Measurements from ENCODE around the gene NQO1.
"Not testable (repeated sequence)": the region's sequence is repeated elsewhere in the genome, so short reads cannot be mapped to it uniquely, and the experiment has no call there.

Gene NQO1

DNA sequence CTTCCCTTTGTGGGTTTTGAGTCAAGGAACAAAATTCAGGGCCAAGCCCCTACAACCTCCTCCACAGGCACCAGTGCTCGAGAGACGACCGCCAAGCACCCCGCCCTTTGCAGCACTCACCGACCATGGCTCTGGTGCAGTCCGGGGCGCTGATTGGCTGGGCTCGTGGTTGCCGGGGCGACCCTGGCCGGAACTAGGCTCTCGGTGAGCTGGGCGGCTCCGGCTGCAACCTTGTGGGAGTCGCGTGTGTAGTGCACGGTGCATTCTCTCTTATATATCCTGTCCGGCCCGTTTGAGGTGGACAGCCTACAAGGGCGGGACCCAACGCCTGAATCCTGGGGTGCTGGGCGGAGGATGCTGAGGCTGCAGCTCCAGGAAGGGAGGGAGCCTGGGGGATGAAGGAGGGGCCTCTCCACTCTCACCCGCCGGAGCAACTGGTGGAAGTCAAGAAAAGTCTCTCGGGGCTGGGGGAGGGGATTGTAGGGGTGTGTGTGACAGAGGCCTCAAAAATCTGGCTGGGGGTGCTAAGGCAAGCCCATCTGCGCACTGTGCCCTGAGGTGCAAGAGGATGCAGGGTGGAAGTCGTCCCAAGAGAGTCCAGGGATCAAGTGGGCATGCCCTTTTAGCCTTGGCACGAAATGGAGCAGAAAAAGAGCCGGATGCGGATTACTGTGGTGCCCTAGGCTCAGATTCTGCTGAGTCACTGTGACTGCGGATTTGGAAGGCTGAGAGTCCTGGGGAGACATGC is at the start of gene NQO1:
Gene NQO1, minus strand, starts transcription at position 248 of the 748 bp plus-strand sequence. Its CDS starts 121 bp downstream, at position 127.
- DNase-seq = peak; percentile 100

DNA sequence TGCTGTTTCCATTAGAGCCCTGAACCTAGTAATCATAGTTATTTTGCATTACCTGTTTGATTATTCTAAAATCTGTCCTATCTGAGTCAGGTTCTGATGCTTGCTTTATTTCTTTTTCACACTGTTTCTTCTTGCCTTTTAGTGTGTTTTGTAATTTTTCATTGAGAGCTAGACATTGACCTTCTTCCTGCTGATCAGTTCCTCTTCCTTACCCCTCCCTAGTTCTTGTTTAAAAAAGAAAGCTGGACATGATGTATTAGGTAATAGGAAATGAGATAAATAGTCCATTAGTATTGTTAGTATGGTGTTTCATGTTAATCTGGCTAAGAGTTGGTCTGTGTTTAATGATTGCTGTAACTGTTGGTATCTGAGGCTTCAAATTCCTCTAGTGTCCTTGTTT is 49.2 kb upstream of the NQO1 start:
- no peak for DNase-seq

GRCh38 chr16:69773260-69773947 is 47.0 kb upstream of the NQO1 start:
- no peak for DNase-seq

GRCh38 chr16:69771651-69771967 is 45.2 kb upstream of the NQO1 start:
- no peak for DNase-seq

- no peak for DNase-seq
Observed at GRCh38 chr16:69769404-69769803, 43.0 kb upstream of the NQO1 start.

GRCh38 chr16:69768666-69769065 is 42.3 kb upstream of the NQO1 start:
- no peak for DNase-seq

- DNase-seq = no peak
Observed at GRCh38 chr16:69767459-69768229, 41.3 kb upstream of the NQO1 start.

DNA sequence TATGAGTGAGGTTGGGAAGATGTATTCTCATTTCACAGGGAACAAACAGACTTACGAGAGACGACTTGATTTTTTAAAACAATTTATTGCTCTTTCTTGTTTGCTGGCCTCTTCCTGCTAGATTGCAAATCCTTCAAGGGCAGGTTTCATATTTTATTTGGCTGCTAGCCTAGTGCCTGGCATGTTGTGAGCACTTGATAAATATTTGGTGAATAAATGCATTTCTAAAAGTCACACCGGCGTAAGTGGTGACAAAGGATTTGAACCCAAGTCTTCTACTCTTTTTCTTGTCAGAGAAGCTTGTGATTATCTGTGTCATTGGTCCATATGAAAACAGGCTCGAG is 37.2 kb upstream of the NQO1 start:
- no peak for DNase-seq

DNA sequence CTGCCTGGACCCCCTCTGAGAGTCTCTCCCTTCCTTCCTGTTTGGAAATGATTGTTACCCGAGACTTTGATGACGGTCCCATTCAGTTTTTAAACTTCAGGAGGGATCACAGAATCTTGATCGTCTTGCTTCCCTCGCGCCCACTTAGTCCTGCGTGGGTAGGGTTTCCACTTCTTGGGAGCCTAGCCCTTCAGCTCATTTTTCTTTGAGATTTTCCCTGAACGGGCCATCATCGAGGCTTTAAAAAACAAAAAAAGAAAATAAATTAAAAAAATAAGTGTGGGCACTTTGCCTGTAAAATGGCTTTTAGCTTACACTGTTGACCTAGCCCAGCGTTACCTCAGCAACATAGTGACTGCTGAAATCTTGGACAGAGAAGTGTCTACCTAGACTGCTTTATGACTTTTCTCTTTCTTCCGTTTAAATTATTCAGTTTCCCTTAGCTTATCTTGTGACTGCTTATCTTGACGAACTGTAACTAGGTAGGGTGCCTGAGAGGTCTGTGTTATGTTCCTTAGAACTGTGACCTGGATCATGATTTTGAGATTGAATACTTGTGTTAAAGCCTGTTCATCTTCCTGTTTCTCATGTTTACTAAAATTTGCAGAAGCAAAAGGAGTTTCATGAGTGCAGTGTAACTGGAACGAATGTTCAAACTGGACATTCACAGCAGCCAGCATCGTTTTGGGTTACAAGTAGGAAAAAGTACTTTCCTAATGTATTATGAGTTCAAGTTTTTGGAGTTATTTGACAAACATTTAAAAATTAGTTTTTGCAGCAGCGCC is 36.6 kb upstream of the NQO1 start:
- peak; percentile 28 for DNase-seq

DNA sequence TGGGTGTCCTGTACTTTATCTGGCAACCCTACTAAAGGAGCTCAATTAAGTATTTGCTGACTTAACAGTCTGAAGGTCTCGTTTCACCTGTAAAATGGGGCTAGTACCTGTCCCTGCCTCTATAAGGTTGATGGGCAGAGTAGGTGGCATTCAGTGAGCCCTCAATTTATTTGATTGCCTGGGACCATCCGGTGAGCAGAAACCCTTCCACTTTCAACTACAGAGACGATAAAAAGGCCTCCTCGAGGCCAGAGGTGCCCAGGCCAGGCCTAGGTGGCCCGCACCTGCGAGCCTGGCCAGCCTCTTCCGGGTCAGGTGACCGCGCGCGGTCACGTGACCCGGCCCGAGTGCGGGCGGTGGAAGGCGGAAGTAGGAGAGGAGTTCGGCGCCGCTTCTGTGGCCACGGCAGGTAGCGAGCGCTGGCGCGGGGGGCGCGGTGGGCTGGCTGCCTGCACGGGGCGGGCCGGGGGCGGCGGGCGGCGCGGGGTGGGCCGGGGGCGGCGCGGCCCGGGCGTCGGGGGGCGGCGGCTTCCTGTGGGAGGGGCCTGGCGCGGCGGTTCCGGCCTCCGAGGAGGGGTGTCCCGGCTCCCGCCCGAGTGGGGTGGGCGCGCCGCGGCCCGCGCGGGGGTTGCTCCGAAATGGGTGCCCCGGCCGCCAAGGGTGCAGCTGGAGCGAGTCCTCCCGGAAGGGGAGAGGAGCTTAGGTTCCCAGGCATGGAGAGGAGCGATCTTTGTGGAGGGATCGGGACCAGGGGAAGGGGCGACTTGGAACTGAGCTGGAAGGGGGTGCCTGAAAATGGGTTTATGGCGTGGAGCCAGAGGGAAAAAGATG is 35.8 kb upstream of the NQO1 start, which contains the start of gene WWP2:
Gene WWP2, plus strand, starts transcription at position 350 of the 831 bp plus-strand sequence. CDS start 24,679 bp downstream, outside the sequence.
- DNase-seq = peak; percentile 81

DNA sequence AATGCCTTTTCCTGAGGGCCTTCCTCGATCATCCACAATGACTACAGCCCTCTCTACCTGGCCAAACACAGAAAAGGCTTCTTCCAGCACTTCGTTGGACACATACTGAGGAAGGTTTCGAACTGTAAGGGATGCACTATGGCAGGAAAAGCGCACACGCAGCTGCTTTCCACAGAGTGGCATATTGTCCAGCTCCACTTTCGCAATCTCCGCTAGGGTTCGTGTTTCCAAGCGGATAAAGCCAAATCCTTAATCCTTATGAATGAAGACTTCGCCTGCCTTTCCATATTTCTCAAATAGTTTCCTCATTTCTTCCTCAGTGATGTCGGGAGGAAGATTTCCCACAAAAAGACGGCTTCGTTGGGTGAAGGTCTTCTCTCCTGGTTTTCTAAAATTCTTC is 31.0 kb upstream of the NQO1 start:
- DNase-seq = not testable (repeated sequence)

DNA sequence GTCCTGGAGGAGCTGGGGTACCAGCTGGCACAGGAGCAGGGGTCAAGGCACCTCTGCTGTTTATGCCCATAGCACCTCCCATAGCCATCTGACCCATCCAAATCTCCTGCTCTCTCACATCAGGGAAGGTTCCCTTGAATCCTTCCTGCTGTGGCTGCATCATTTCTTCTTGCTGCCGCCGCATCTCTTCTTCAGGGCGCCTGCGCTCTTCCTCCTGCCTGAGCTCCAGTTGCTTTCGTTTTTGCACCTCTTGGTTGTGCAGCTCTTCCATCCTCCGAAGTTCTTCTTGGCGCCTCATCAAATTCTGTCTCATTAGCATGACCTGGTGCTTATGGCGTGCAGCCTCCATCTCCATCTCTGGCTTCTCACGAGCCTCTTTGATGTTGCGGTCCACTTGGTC is 30.3 kb upstream of the NQO1 start:
- no peak for DNase-seq

- peak; percentile 91 for DNase-seq
Observed at GRCh38 chr16:69754469-69755310, 28.3 kb upstream of the NQO1 start, which contains the start of gene NOB1. Gene NOB1, minus strand, starts transcription at chr16:69754926. Its CDS starts 16 bp downstream, at chr16:69754910.

GRCh38 chr16:69754143-69754468 is 27.7 kb upstream of the NQO1 start:
- no peak for DNase-seq

GRCh38 chr16:69748694-69749345 is 22.5 kb upstream of the NQO1 start:
- no peak for DNase-seq

DNA sequence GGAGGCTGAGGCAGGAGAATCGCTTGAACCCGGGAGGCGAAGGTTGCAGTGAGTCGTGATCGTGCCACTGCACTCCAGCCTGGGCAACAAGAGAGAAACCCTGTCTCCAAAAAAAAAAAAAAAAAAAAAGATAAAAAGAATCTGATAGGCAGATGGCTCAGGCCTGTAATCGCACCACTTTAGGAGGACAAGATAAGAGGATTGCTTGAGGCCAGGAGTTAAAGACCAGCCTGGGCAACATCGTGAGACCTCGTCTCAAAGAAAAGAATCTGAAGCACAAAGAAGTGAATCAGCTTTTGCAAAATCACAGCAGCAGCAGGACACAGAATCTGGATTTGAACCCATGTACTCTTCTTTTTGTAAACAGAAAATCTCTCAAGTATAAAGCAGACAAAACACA is 20.8 kb upstream of the NQO1 start:
- DNase-seq = no peak

DNA sequence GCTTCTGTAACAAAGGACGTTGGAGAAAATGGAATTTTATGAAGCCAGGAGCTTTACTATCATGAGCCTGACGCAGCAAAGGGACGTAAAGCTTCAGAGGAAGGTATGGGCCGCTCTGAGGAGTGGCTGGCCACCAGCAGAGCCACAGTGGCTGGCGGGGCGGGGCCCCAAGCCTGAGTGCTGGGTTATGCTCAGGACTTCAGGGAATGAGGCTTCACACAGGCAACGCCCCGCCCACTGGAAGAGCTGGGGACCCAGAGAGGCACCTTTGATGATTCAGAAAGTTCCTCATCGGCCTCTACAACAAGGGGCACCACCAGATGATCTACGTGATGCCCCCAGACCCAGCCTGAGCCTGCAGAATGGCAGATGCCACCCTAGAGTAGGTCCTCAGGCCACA is 19.6 kb upstream of the NQO1 start:
- no peak for DNase-seq

- no peak for DNase-seq
Observed at GRCh38 chr16:69745232-69745612, 18.9 kb upstream of the NQO1 start.

GRCh38 chr16:69744363-69745231 is 18.2 kb upstream of the NQO1 start:
- no peak for DNase-seq
